ENCODE data around the gene ADAMTS12.

DNA sequence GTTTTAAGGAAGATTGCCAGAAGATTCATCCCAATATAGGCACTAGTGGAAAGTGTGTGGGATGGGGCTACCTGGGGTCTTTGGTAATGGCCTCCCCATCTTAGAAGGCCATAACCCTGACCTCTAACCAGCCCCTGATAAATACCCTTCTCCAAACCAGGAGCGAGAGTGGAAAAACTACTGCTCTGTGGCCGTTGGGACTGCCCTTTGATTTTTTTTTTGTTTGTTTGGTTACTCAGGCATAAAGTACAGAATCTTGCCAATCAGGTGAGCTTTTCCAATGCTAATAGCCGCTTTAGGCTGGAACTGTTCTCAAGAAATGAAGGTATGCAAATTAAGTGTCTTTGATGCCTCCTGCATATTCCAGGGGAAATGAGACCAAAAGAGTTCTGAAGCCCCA lies 153.7 kb downstream of the ADAMTS12 start:
- no peak for TF ChIP-seq POLR2AphosphoS5 (IDR thresholded peaks at IDR 0.05; ENCODE audit: low read depth, low read length)
- TF ChIP-seq TAF1 (IDR thresholded peaks at IDR 0.05; ENCODE audit: borderline replicate concordance, insufficient read depth, low read length) = no peak
- TF ChIP-seq, protein P1, sequence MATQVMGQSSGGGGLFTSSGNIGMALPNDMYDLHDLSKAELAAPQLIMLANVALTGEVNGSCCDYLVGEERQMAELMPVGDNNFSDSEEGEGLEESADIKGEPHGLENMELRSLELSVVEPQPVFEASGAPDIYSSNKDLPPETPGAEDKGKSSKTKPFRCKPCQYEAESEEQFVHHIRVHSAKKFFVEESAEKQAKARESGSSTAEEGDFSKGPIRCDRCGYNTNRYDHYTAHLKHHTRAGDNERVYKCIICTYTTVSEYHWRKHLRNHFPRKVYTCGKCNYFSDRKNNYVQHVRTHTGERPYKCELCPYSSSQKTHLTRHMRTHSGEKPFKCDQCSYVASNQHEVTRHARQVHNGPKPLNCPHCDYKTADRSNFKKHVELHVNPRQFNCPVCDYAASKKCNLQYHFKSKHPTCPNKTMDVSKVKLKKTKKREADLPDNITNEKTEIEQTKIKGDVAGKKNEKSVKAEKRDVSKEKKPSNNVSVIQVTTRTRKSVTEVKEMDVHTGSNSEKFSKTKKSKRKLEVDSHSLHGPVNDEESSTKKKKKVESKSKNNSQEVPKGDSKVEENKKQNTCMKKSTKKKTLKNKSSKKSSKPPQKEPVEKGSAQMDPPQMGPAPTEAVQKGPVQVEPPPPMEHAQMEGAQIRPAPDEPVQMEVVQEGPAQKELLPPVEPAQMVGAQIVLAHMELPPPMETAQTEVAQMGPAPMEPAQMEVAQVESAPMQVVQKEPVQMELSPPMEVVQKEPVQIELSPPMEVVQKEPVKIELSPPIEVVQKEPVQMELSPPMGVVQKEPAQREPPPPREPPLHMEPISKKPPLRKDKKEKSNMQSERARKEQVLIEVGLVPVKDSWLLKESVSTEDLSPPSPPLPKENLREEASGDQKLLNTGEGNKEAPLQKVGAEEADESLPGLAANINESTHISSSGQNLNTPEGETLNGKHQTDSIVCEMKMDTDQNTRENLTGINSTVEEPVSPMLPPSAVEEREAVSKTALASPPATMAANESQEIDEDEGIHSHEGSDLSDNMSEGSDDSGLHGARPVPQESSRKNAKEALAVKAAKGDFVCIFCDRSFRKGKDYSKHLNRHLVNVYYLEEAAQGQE (IDR thresholded peaks at IDR 0.05; ENCODE audit: insufficient read depth in 1 of 2, low read depth in 2 of 2, low read length in 2 of 2) = no peak

Data from PFSK-1 (cell line).